HG02973 (cell line): ENCODE results near the gene GRIN2A.

Experiments used
- ATAC-seq: cut with Tn5 transposase; IDR thresholded peaks from one replicate; pipeline ENCODE4 v1.9.1; 2021; ENCODE audit warnings: moderate library complexity; ENCODE audit not compliant: unreplicated experiment

GRIN2A gene

GRCh38 chr16:9706217-9706836, 475.9 kb downstream of the GRIN2A start:
- ATAC-seq, result no peak

GRCh38 chr16:9703731-9704130, 478.5 kb downstream of the GRIN2A start:
- no peak for ATAC-seq
